Omental fat pad (tissue), 4 donors: Measurements from ENCODE around the gene IFIT2. TPM values are rescaled to one million over a fixed set of nuclear protein-coding genes. Genes with fewer than 3 reads are reported as not detected.

Source experiments
- ATAC-seq: fragments of 150-250 bp; one replicate; pipeline ENCODE4 v1.9.1; 2016; ENCODE audit warnings: mild to moderate bottlenecking, moderate library complexity; ENCODE audit not compliant: low FRiP score
- DNase-seq: peaks from one replicate; pipeline ENCODE4 v3.0.0-alpha.2; 2019; ENCODE audit warnings: low spot score
- total RNA-seq, 4 donors: library from RNA; depleted of rRNA; stranded (reverse); fragments of >200 nt; gene quantifications; one replicate each; pipeline ENCODE4 v1.1.0, GENCODE V29; 2016
- TF ChIP-seq, protein P1 (sequence below), 3 donors: fragments of 450-650 bp; IDR thresholded peaks; one replicate each; pipeline ENCODE4 v1.5.1; 2016 to 2017; ENCODE audit warnings: antibody characterized with exemption in 3 of 3, mild to moderate bottlenecking in 3 of 3, moderate library complexity in 2 of 3

IFIT2 gene
- total RNA-seq, 4 donors from 2014 or later: 2.3 to 17.0 (median 3.4) TPM

DNA sequence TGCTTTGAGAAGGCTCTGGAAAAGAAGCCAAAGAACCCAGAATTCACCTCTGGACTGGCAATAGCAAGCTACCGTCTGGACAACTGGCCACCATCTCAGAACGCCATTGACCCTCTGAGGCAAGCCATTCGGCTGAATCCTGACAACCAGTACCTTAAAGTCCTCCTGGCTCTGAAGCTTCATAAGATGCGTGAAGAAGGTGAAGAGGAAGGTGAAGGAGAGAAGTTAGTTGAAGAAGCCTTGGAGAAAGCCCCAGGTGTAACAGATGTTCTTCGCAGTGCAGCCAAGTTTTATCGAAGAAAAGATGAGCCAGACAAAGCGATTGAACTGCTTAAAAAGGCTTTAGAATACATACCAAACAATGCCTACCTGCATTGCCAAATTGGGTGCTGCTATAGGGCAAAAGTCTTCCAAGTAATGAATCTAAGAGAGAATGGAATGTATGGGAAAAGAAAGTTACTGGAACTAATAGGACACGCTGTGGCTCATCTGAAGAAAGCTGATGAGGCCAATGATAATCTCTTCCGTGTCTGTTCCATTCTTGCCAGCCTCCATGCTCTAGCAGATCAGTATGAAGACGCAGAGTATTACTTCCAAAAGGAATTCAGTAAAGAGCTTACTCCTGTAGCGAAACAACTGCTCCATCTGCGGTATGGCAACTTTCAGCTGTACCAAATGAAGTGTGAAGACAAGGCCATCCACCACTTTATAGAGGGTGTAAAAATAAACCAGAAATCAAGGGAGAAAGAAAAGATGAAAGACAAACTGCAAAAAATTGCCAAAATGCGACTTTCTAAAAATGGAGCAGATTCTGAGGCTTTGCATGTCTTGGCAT, 4.8 kb downstream of the IFIT2 start:
- DNase-seq (no peak), ATAC-seq (no peak)
- TF ChIP-seq, protein P1, sequence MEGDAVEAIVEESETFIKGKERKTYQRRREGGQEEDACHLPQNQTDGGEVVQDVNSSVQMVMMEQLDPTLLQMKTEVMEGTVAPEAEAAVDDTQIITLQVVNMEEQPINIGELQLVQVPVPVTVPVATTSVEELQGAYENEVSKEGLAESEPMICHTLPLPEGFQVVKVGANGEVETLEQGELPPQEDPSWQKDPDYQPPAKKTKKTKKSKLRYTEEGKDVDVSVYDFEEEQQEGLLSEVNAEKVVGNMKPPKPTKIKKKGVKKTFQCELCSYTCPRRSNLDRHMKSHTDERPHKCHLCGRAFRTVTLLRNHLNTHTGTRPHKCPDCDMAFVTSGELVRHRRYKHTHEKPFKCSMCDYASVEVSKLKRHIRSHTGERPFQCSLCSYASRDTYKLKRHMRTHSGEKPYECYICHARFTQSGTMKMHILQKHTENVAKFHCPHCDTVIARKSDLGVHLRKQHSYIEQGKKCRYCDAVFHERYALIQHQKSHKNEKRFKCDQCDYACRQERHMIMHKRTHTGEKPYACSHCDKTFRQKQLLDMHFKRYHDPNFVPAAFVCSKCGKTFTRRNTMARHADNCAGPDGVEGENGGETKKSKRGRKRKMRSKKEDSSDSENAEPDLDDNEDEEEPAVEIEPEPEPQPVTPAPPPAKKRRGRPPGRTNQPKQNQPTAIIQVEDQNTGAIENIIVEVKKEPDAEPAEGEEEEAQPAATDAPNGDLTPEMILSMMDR (IDR thresholded peaks at IDR 0.05): no peak

GRCh38 chr10:89307269-89307577, 5.4 kb downstream of the IFIT2 start:
- no peak for DNase-seq
- TF ChIP-seq, protein P1 (IDR thresholded peaks at IDR 0.05): no peak
- ATAC-seq: no peak

GRCh38 chr10:89308266-89308665, 6.4 kb downstream of the IFIT2 start:
- TF ChIP-seq, protein P1 (IDR thresholded peaks at IDR 0.05): no peak
- no peak for DNase-seq
- no peak for ATAC-seq

GRCh38 chr10:89308736-89309135, 6.9 kb downstream of the IFIT2 start:
- DNase-seq (no peak), ATAC-seq (no peak)
- TF ChIP-seq, protein P1 (IDR thresholded peaks at IDR 0.05): no peak

DNA sequence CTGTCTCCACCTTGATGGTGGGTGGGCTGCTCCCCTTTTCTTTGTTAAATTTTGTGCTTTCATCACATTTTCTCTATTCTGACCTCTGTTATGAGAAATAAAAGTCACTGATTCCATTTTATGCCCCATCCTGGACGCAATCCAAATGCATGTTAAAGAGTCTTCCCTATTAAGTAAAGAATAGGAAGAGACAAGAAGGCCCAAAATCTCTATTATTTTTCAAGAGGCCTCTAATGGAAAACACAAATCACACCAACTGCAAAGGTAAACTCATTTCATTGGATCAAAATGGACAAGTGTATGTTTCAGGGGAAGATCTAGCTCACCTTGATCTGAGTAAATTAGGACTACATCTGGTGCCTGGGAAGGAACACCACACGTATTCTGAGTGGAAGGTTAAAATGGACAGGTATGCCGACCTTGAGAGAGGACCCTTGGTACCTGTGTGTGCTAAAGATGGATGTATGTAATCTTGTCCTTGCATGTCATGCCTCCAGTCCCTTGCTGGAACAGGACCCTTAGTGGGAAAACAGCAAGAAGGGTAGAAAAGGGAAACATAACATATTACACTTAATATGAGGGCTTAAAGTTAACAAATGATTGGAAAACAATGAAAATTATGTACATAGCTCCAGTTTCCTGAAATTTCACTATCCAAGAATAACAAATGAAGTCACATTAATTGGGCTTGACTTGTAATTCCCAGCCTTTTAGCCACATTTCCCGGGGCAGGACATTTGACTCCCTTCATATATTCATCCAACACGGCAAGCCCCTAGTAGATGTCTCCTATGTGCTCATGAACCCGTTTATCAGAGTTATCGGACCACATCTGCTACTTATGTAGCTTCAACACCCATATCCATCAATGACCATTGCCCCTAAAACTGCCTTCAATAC, 7.6 kb downstream of the IFIT2 start:
- DNase-seq: no peak
- ATAC-seq: no peak
- TF ChIP-seq, protein P1 (IDR thresholded peaks at IDR 0.05): no peak

- TF ChIP-seq, protein P1 (IDR thresholded peaks at IDR 0.05): no peak
- DNase-seq (no peak), ATAC-seq (no peak)
These were observed 8.4 kb downstream of the IFIT2 start for GRCh38 chr10:89310056-89310893.
